ENCODE measurements around the gene TREM1. TPM values are rescaled to one million over a fixed set of nuclear protein-coding genes. Genes with fewer than 3 reads are reported as not detected.

The TREM1 gene
- total RNA-seq, 1 experiment from 2014 or later = not detected

GRCh38 chr6:41277605-41278004 is 8.9 kb downstream of the TREM1 start:
- H3K4me1 ChIP-seq = no peaks in the 10 kb centered on the region
- no peaks in the 10 kb centered on the region for H3K9me3 Mint-ChIP-seq (ENCODE audit: unreplicated experiment)
- POLR2A ChIA-PET = no interaction called here
- no peak overlapping the region for H3K4me3 ChIP-seq (ENCODE audit: low read depth, low read length)
- no peaks in the 10 kb centered on the region; the same call in 1 of the 2 replicates for H3K27me3 ChIP-seq (replicated peaks; ENCODE audit: control insufficient read depth, insufficient read depth, low read length)
- H3K4me1 Mint-ChIP-seq (ENCODE audit: low read depth, unreplicated experiment) = no peaks in the 10 kb centered on the region
- intact Hi-C loops (cut with micrococcal nuclease; ENCODE audit: unreplicated experiment) = no loop called here
- H3K27ac Mint-ChIP-seq (ENCODE audit: unreplicated experiment) = no peak overlapping the region
- DNase-seq = no peak
- no peaks in the 10 kb centered on the region for H3K9me3 ChIP-seq
- CTCF ChIA-PET = interaction anchor here (0.7 kb wide), 2 partner anchors 56 to 174 kb away, joined by 3 to 5 read pairs; no protein-coding TSS in a partner anchor
- TF ChIP-seq, protein P1, sequence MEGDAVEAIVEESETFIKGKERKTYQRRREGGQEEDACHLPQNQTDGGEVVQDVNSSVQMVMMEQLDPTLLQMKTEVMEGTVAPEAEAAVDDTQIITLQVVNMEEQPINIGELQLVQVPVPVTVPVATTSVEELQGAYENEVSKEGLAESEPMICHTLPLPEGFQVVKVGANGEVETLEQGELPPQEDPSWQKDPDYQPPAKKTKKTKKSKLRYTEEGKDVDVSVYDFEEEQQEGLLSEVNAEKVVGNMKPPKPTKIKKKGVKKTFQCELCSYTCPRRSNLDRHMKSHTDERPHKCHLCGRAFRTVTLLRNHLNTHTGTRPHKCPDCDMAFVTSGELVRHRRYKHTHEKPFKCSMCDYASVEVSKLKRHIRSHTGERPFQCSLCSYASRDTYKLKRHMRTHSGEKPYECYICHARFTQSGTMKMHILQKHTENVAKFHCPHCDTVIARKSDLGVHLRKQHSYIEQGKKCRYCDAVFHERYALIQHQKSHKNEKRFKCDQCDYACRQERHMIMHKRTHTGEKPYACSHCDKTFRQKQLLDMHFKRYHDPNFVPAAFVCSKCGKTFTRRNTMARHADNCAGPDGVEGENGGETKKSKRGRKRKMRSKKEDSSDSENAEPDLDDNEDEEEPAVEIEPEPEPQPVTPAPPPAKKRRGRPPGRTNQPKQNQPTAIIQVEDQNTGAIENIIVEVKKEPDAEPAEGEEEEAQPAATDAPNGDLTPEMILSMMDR (IDR thresholded peaks at IDR 0.05; ENCODE audit: insufficient read depth in 1 of 2, low read depth in 1 of 2, low read length in 1 of 2, severe bottlenecking in 1 of 2, unreplicated experiment in 1 of 2) = no peak
- H3K4me3 Mint-ChIP-seq (ENCODE audit: unreplicated experiment) = no peak overlapping the region
- H3K36me3 ChIP-seq (ENCODE audit: control insufficient read depth, insufficient read depth, low read length) = no peaks in the 10 kb centered on the region
- no TSS peak for BruUV-seq (replicated peaks)
- H3K36me3 Mint-ChIP-seq (ENCODE audit: insufficient read depth, unreplicated experiment) = no peaks in the 10 kb centered on the region
- peaks cover 12% of the 10 kb centered on the region for H3K27me3 Mint-ChIP-seq (ENCODE audit: insufficient read depth, unreplicated experiment)

GRCh38 chr6:41275489-41275888 is 11.0 kb downstream of the TREM1 start:
- TF ChIP-seq, protein P1 (IDR thresholded peaks at IDR 0.05; ENCODE audit: insufficient read depth in 1 of 2, low read depth in 1 of 2, low read length in 1 of 2, severe bottlenecking in 1 of 2, unreplicated experiment in 1 of 2) = no peak
- H3K9me3 ChIP-seq = no peaks in the 10 kb centered on the region
- ChIA-PET POLR2A (no interaction called here), CTCF (no interaction called here)
- H3K4me3 Mint-ChIP-seq (ENCODE audit: unreplicated experiment) = no peak overlapping the region
- H3K27me3 ChIP-seq (replicated peaks; ENCODE audit: control insufficient read depth, insufficient read depth, low read length) = no peaks in the 10 kb centered on the region; the same call in 1 of the 2 replicates
- DNase-seq = no peak
- H3K4me3 ChIP-seq (ENCODE audit: low read depth, low read length) = no peak overlapping the region
- no peaks in the 10 kb centered on the region for H3K36me3 ChIP-seq (ENCODE audit: control insufficient read depth, insufficient read depth, low read length)
- H3K9me3 Mint-ChIP-seq (ENCODE audit: unreplicated experiment) = no peaks in the 10 kb centered on the region
- H3K36me3 Mint-ChIP-seq (ENCODE audit: insufficient read depth, unreplicated experiment) = peaks cover 4% of the 10 kb centered on the region
- BruUV-seq (replicated peaks) = no TSS peak
- intact Hi-C loops (cut with micrococcal nuclease; ENCODE audit: unreplicated experiment) = no loop called here
- H3K4me1 ChIP-seq = no peaks in the 10 kb centered on the region
- peaks cover 17% of the 10 kb centered on the region for H3K27me3 Mint-ChIP-seq (ENCODE audit: insufficient read depth, unreplicated experiment)
- H3K4me1 Mint-ChIP-seq (ENCODE audit: low read depth, unreplicated experiment) = no peaks in the 10 kb centered on the region
- no peak overlapping the region for H3K27ac Mint-ChIP-seq (ENCODE audit: unreplicated experiment)

DNA sequence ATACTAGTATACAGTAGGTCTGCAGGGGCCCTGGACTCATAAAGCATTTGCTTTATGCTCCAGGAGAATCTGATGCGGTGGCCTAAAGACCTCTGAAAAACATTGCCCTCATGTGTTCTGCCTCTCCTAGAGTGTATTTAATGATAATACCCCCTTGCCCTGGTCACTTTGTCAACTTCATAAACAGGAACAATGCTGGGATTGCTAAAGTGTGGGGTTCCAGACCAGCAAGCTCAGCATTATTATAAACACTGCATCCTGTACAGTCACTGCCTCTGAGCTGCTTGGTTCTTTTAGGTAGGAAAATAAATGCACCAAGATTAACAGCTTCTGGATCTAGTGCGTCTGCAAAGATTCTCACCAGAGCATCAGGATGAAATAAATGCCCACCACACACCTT is 12.2 kb downstream of the TREM1 start:
- Histone ChIP-seq H3K36me3 (ENCODE audit: control insufficient read depth, insufficient read depth, low read length) (no peaks in the 10 kb centered on the region), H3K4me3 (ENCODE audit: low read depth, low read length) (no peak overlapping the region), H3K27me3 (replicated peaks; ENCODE audit: control insufficient read depth, insufficient read depth, low read length) (no peaks in the 10 kb centered on the region; the same call in 1 of the 2 replicates), H3K9me3 (no peaks in the 10 kb centered on the region), H3K4me1 (no peaks in the 10 kb centered on the region)
- no peak overlapping the region for H3K4me3 Mint-ChIP-seq (ENCODE audit: unreplicated experiment)
- H3K4me1 Mint-ChIP-seq (ENCODE audit: low read depth, unreplicated experiment) = no peaks in the 10 kb centered on the region
- TF ChIP-seq, protein P1 (IDR thresholded peaks at IDR 0.05; ENCODE audit: insufficient read depth in 1 of 2, low read depth in 1 of 2, low read length in 1 of 2, severe bottlenecking in 1 of 2, unreplicated experiment in 1 of 2) = no peak
- intact Hi-C loops (cut with micrococcal nuclease; ENCODE audit: unreplicated experiment) = no loop called here
- no peak for DNase-seq
- no TSS peak for BruUV-seq (replicated peaks)
- POLR2A ChIA-PET = no interaction called here
- H3K36me3 Mint-ChIP-seq (ENCODE audit: insufficient read depth, unreplicated experiment) = peaks cover 4% of the 10 kb centered on the region
- H3K9me3 Mint-ChIP-seq (ENCODE audit: unreplicated experiment) = no peaks in the 10 kb centered on the region
- H3K27ac Mint-ChIP-seq (ENCODE audit: unreplicated experiment) = no peak overlapping the region
- CTCF ChIA-PET = no interaction called here
- H3K27me3 Mint-ChIP-seq (ENCODE audit: insufficient read depth, unreplicated experiment) = peaks cover 17% of the 10 kb centered on the region

Data from Caco-2 (cell line).